ENCODE measurements around the gene RBM28. TPM values are rescaled to one million over a fixed set of nuclear protein-coding genes. Genes with fewer than 3 reads are reported as not detected.

RBM28 gene
- total and polyA plus RNA-seq, 10 donors: 11.0 to 45.8 (median 29.5) TPM

DNA sequence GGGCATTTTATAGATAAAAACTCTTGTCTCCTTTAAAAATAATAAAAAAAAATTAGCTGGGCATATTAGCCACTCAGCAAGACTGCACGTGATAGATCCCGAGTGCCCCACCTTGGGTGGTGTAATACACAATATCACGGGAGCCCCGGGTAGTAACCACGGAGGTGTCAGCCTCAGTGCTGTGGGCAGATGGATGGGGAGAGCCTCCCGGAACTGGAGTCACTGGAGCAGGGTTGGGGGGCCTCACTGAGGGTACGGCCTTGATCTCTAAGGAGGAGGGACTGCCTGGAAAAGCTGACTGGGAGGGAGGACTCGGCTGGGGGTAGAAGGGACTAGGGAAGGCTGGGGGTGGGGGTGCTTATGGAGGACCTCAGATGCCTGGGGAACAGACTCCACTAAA lies 90.0 kb downstream of the RBM28 start:
- Histone ChIP-seq H3K4me3 (no peak overlapping the region), H3K4me1 (no peaks in the 10 kb centered on the region), H3K9me3 (no peaks in the 10 kb centered on the region), H3K27ac (no peak overlapping the region), H3K36me3 (no peaks in the 10 kb centered on the region), H3K27me3 (replicated peaks in 1 of 7) (no peaks in the 10 kb centered on the region)
- DNase-seq: no peak
- WGBS, 5 donors: 88 to 94% (median 90%) methylated on average over 8 of the region's 8 CpGs
- TF ChIP-seq, protein P1, sequence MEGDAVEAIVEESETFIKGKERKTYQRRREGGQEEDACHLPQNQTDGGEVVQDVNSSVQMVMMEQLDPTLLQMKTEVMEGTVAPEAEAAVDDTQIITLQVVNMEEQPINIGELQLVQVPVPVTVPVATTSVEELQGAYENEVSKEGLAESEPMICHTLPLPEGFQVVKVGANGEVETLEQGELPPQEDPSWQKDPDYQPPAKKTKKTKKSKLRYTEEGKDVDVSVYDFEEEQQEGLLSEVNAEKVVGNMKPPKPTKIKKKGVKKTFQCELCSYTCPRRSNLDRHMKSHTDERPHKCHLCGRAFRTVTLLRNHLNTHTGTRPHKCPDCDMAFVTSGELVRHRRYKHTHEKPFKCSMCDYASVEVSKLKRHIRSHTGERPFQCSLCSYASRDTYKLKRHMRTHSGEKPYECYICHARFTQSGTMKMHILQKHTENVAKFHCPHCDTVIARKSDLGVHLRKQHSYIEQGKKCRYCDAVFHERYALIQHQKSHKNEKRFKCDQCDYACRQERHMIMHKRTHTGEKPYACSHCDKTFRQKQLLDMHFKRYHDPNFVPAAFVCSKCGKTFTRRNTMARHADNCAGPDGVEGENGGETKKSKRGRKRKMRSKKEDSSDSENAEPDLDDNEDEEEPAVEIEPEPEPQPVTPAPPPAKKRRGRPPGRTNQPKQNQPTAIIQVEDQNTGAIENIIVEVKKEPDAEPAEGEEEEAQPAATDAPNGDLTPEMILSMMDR (IDR thresholded peaks at IDR 0.05 in 8 of 11, conservative IDR thresholded peaks at IDR 0.05 in 3 of 11): no peak
- TF ChIP-seq POLR2A (IDR thresholded peaks at IDR 0.05) (no peak), POLR2AphosphoS5 (IDR thresholded peaks at IDR 0.05) (no peak)
- intact Hi-C loops (cut with DNase I; ENCODE audit: low total_unique reads): no loop called here

DNA sequence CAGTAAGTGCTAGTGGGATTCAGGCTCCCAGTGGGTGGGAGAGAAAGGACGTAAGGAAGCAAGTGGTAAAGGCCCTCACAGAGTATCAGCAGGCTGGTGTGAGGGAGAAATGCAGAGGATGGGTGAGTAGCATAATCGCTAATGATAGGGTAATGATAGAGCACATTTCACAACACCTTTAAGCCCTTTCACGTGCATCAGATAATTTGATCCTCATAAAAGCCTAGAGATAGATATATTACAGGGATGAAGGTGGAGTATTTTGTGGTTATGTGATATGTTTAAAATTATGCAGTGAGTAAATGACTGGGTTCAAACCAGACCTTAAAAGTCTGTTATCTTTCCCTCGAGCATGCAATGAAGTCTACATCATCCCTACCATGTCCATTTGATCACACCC lies 92.4 kb downstream of the RBM28 start:
- intact Hi-C loops (cut with DNase I; ENCODE audit: low total_unique reads): no loop called here
- WGBS, 5 donors: 72 to 83% (median 75%) methylated on average over 4 of the region's 4 CpGs

More for the DNA sequence above, 92.4 kb downstream of the RBM28 start:
- Histone ChIP-seq H3K27me3 (replicated peaks in 1 of 7) (peaks cover 0 to 2% (median 0%) of the 10 kb centered on the region in 7 donors), H3K4me1 (no peaks in the 10 kb centered on the region), H3K4me3 (no peak overlapping the region), H3K9me3 (no peaks in the 10 kb centered on the region), H3K36me3 (no peaks in the 10 kb centered on the region), H3K27ac (no peak overlapping the region)
- TF ChIP-seq POLR2AphosphoS5 (IDR thresholded peaks at IDR 0.05) (no peak), POLR2A (IDR thresholded peaks at IDR 0.05) (no peak)
- TF ChIP-seq, protein P1 (IDR thresholded peaks at IDR 0.05 in 8 of 11, conservative IDR thresholded peaks at IDR 0.05 in 3 of 11): no peak
- no peak for DNase-seq

Small RNA genes within 50 kb of the gene (small RNA-seq; reads per million reads assigned to genes)
- 0 reads per million in 4 donors for gene RNU7-27P

Other genes starting within 250 kb of the RBM28 start
- gene LEP, start 102.6 kb downstream of the RBM28 start, total RNA-seq: under 1 TPM in 2 of 7 donors, not detected in 5; 0.12 to 0.44 TPM
- under 1 TPM; 0.06 to 0.21 (median 0.13) TPM for gene LEP, start 102.6 kb downstream of the RBM28 start, polyA plus RNA-seq
- gene PRRT4, start 17.8 kb upstream of the RBM28 start, total RNA-seq: 1 to 10 TPM in 3 of 7 donors, under 1 TPM in 3, not detected in 1; 0.38 to 5.4 (median 0.93) TPM
- gene PRRT4, start 17.8 kb upstream of the RBM28 start, polyA plus RNA-seq: under 1 TPM; 0.14 to 0.45 (median 0.28) TPM
- gene IMPDH1, start 66.1 kb upstream of the RBM28 start, total RNA-seq: 100 to 1,000 TPM in 3 of 7 donors, 10 to 100 TPM in 4; 75.8 to 120 (median 89.0) TPM
- gene IMPDH1, start 66.1 kb upstream of the RBM28 start, polyA plus RNA-seq: 10 to 100 TPM; 29.9 to 52.1 (median 35.9) TPM
- gene HILPDA, start 112.0 kb upstream of the RBM28 start, total RNA-seq: 10 to 100 TPM in 2 of 7 donors, 1 to 10 TPM in 5; 4.2 to 16.7 (median 7.1) TPM
- gene HILPDA, start 112.0 kb upstream of the RBM28 start, polyA plus RNA-seq: 1 to 10 TPM; 3.2 to 8.2 (median 7.2) TPM
- 10 to 100 TPM; 17.7 to 32.8 (median 22.4) TPM for gene METTL2B, start 132.8 kb upstream of the RBM28 start, total RNA-seq
- gene METTL2B, start 132.8 kb upstream of the RBM28 start, polyA plus RNA-seq: 10 to 100 TPM in 1 of 3 donors, 1 to 10 TPM in 2; 6.7 to 12.3 (median 7.2) TPM